ENCODE results near the gene NCKAP5.
"Not testable (repeated sequence)": the region's sequence is repeated elsewhere in the genome, so short reads cannot be mapped to it uniquely, and the experiment has no call there.

NCKAP5 gene

DNA sequence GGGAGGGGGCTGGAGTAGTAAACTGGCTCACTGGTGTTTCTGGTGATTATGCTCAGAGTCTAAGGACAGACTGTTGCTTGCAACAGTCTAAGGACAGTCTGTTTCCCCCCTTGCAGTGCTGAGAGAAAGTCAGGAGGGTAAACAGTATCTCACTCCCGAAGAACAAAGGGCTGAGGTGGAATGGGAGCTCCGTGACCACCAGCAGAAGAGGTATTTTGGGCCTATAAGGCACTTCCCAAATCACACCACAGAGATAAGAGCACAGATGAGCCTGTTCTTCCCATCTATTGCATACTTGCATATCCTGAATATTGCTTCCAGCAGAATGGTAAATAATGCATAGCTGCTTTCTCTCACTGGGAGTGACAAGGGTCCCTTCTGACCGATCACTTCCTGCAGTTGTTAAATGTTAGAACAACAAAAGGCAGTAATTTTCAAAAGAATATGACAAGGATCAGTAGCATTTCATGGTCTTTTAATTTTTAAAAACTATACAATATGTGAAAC is 737.9 kb downstream of the NCKAP5 start:
- no peak for DNase-seq

- no peak for DNase-seq
Measured at GRCh38 chr2:132825601-132826000, 742.7 kb downstream of the NCKAP5 start.

GRCh38 chr2:132824716-132825115 is 743.5 kb downstream of the NCKAP5 start:
- DNase-seq, result no peak

- no peak for DNase-seq
Measured at GRCh38 chr2:132816234-132816633, 752.0 kb downstream of the NCKAP5 start.

DNA sequence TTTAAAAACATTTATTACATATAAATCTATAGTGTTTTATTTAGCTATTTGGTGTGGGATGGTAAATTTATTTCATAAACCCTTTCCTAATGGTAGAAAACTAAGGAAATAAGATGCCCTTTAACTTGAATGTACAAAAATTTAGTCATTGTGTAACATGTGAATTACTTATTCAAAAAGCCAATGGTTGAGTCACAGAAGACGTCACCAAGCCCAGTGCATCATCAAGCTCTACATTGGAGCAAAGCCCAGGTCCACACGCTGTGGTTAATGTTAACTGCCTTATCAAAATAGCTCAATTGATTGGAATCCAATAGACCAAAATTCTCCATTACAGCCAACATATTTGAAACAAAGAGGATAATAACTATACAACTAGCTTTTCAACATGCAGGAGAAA is 752.7 kb downstream of the NCKAP5 start:
- no peak for DNase-seq

DNA sequence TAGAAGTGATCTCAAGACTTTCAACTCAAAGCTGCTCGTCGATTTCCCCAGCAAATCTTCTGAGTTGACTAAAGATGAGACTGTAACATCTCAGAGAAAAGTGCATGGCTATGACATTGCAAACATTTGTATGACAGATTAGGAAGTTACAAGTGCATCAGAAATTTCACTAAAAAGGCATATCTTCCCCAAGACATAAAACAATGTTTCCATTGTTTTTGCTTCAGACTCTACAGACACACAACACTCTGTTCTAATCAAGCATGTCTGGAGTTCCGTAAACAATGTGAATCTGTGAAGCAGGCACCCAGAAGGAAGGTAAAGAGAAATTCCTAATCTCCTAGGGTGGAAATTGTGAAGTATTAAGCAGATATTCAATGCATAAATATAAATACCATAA is 753.6 kb downstream of the NCKAP5 start:
- no peak for DNase-seq

DNA sequence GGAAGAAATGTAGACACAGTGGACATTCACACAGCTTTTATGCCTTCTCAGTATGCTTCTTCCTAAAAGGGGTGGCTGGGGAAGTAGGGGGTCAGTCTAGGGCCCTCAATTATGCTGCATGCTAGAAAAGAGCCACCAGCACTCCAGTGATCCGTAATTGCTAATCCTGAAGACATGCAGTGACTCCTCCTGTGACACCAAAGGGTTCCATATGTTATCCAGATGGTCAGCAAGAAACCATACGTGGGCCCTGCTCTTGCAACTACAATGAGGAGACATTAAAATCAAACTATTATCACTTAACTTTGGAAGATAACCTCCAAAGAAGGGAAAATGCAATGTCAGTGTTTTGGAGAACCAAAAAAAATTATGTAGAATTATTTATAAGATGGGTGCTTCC is 754.8 kb downstream of the NCKAP5 start:
- DNase-seq, result no peak

DNA sequence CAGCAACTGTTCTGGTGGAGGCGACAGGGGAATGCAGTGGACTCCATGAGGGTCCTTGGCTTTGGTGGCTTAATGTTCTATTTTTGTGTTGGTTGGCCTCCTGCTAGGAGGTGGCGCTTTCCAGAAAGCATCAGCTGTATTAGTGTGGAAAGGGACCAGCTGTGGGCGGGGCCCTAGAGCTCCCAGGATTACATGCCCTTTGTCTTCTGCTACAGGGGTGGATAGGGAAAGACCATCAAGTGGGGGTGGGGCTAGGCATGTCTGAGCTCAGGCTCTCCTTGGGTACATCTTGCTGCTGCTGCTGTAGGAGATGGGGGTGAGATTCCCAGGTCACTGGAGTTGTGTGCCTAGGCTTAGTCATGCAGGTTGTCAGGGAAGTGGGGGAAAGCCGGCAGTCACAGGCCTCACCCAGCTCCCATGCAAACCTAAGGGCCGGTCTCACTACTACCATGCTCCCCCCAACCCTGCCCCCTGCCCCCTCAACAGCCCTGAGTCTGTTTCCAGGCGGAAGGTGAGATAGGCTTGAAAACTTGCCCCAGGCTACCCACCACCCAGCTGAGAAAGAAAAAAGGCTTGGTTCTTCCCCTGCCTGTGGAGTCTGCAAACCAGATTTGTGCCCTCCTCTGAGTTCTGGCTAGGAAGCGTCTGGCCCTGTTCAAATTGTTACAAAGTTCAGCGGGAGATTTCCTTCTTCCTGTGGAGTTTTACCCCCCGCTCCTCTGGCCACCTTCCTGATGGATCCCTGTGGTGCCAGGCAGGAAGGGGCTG is 756.9 kb downstream of the NCKAP5 start:
- no peak for DNase-seq

GRCh38 chr2:132809962-132810361 is 758.3 kb downstream of the NCKAP5 start:
- not testable (repeated sequence) for DNase-seq

DNA sequence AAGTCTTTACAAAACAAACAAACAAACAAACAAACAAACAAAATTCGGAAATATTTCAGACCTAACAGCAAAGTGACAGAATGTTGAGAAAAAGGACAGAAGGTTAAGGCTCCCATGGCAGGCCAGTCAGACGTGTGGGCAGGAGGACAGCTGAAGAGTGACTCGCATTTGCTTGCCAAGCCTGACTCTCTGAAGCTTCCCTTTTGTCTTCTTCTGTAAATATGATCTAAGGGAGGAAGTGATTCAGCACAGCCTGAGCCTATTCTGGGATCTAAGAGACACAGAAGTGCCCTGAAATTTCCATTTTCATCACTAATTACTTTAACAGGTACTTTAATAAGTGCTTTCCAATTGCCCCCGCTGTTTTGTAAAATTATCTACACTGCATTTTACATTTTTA is 764.2 kb downstream of the NCKAP5 start:
- no peak for DNase-seq

GRCh38 chr2:132798341-132798740 is 769.9 kb downstream of the NCKAP5 start:
- no peak for DNase-seq

GRCh38 chr2:132797556-132797955 is 770.7 kb downstream of the NCKAP5 start:
- no peak for DNase-seq

DNA sequence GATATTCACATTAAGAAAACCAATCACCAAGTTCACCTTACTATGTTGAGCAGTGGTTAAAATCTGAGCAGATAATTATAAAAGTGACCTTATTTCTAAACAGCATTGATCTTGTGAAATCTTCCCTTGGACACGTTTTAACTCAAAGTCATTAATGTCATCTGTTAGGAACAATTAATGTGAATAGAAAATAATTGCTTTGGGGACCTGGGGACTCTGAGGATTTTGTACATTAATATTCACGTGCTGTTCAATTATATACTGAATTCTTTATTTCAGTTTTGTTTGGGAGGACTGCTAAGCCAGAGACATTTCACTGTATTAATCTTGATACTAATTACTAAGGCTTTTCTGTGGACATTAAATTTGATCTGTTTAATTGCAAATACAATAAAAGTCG is 771.2 kb downstream of the NCKAP5 start:
- DNase-seq, result no peak

DNA sequence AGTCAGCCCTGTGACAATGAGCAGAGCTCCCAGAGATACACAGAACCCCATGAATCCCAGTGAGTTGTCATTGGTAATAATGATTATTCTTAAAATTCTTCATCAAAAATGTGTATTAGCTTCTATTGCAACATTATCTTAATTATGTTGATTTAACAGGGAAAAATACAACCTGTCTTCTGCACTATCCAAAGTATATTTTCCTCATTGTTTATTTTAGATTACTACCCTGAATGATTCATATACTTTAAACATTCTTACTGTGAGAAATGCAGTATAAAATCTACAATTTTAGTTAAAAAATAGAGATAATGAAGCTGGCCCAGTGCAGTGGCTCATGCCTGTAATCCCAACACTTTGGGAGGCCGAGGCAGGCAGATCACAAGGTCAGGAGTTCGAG is 773.0 kb downstream of the NCKAP5 start:
- DNase-seq, result no peak

DNA sequence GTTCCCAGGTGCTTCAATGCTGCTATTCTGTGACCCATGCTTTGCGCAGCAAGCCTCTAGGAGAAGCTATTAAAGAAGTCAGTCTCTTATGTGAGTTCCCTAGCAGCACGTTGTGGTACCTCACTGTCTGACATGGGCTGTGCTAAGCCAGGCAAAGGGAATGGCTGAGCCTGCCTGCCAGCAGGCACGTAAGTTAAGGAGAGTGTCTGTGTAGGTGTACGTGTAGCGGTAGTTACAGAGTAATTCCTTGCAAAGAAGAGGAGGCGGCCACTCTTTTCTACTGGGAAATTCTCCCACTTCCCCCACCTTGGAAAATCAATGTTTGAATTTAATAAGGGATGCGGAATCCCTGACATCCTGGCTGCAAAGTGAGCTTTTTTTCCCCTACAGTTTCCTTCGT is 774.7 kb downstream of the NCKAP5 start:
- no peak for DNase-seq

DNA sequence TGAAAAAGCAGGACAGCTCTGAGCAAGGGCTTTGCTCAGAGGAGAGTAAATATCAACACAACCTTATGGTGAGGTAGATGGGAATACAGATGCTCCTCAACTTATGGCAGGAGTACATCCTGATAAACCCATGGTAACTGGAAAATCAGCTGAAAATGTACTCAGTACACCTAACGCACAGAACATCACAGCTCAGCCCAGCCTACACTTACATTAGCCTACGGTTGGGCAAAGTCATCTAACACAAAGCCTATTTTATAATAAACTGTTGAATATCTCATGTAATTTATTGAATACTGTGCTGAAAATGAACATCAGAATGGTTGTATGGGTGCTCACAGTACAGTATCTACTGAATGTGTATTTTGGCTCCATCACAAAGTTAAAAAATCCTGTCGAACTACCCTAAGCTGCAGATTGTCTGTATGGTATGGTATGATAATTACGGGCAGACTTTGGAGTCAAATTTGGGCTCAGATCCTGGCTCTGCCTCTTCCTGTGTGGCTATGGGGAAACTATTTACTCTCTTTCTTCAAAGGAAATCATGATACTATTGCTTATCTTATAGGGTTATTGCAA is 778.0 kb downstream of the NCKAP5 start:
- DNase-seq, result no peak

DNA sequence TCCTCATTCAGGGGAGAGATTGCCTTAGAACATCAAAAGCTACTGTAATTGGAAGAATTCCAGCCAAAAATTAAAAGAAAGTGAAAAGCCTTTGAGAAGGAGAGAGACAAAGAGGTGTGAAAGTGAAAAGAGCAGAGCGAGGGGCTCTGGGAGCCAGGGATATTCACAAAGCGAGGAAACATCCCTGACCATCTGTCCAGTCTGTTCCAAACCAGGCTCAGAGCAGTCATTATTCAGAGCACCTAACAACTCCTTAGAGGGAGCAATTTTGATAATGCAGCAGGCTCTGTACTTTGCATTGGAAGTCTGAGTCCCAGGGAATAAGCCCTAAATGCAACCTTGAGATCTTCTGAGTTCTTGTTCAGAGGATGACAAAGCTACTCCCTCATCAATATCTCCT is 779.2 kb downstream of the NCKAP5 start:
- DNase-seq, result no peak

DNA sequence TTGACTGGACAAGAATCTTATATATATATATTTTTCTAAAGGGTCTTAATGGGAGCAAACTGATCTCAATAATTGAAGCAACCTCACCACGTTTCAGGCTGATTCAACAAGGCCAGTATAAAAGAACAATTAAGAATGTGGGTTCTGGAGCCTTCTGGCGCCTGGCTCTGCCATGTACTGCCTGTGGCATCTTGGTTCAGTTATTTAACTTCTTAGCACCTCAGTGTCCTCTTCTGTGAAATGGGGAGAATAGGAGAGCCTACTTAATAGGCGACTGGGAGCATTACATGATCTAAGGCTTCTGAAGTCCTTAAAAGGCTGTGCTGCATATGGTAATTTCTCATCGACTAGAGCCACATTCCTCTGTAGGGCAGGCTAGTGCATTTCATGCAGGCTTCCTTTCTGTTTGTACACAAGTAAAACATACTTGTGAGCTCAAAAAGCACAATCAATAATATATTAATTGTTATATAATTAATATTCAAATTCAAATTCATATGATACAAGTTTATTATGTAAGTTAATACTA is 779.9 kb downstream of the NCKAP5 start:
- no peak for DNase-seq

DNA sequence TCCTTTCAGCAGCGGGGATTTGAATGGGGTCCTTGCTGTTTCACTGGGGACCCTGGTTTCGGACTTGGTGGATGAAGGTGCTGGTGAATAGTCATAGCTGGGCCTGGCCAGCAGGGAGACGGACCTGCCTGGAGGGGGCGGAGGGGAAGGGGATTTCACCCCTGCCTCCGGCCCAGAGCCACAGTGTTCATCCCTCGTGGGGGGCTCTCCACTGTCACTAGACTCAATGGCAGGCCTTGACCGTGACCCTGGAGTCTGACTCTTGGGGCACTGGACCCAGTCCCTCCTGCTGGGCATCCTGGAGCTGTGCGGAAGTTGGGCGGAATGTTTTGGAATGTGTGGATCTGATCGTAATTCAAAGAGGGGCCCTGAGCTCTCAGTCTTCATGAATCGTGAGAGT is 784.4 kb downstream of the NCKAP5 start:
- no peak for DNase-seq

DNA sequence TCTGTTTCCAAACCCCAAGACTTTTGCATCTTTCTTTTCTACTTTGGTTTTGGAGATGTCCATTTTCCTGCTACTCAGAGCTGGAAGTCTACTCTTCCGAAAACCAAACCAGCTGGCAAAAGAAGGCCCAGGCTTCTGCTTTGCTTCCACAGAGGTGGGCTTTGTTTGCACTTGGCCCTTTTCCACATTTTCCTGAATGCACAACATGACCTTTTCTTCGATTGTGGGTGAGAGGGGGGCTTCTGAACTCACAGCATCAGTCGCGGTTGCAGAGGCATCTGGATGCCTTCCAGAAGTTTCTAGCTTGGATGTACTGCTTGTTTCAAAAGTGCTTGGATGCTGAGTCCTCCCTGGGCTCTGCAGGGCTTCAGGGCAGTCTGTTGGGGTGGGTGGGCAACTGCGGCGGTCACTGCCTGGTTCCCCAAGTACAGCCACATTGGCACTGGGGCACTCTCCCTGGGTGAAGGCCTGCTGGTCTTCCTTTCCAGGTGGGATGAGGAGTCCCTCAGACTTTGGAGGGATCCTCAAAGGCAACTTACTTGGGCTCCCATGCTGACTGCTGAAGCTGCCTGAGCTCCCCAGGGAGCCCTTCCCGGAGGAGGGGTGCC is 786.0 kb downstream of the NCKAP5 start:
- DNase-seq, result no peak

- DNase-seq, result no peak
Measured at GRCh38 chr2:132780651-132781050, 787.6 kb downstream of the NCKAP5 start.

GRCh38 chr2:132779206-132779721 is 789.0 kb downstream of the NCKAP5 start:
- DNase-seq, result no peak

- DNase-seq, result no peak
Measured at GRCh38 chr2:132776287-132776686, 792.0 kb downstream of the NCKAP5 start.

- DNase-seq, result no peak
Measured at GRCh38 chr2:132774189-132774588, 794.1 kb downstream of the NCKAP5 start.

Data from activated CD4-positive, alpha-beta T cell treated with anti-CD3 and anti-CD28 coated beads for 48 hours (primary cell).